Activated CD8-positive, alpha-beta memory T cell treated with anti-CD3 and anti-CD28 coated beads for 4 hours (primary cell): ENCODE results near the gene PCDH15.

ENCODE experiments used
- DNase-seq, 2 donors: peaks; one replicate each; pipeline ENCODE4 v3.0.0-alpha.2; 2020; ENCODE audit warnings: low read depth in 2 of 2

PCDH15 gene

DNA sequence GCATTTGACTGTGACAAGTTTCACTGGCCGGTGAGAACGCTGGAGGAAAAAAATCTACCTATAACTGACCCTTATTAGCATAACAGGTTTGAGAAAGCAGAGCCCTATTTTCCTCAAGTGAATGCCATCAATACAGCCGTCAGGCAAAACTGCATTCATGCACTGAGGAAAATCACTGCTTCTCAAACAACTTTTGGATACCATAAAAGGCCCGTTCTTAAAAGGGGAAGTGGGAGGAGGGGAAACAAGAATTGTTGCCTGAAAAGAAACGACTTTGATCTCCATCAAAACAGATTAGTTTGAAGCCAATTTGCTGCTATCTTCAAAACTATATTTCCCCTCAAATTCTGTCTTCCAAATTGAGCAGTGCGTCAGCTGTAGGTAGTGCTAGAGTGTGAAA, 670.6 kb downstream of the PCDH15 start:
- DNase-seq, result no peak

DNA sequence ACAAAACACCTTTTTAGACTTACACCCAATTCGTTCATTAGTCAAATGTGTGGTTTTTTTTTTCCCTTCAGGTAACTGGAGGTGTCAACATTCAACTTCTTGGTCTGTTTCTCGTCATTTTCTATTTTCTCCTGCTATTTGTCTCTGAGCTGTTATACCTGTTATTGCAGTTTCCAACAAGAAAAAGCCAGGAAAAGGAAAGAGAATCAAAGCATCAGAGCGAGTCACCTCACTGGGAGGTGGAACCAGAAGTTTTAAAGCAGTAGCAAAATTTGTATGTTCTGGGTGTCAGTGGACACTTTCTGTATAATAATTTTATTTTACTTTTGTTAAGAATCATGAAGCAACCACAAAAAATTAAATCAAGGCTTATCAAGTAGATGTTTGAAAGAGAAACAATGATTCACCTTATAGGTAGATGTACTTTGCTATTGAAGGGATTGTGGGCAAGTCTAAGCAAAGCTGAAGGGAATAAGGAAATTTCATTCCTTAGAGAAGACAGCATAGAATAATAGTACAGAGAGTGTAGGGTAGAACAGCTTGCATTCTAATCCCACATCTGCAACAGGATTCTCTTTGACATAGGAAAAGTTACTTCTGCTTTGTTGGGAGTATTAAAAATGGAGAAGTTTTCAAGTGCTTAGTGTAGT, 675.8 kb downstream of the PCDH15 start:
- no peak for DNase-seq

DNA sequence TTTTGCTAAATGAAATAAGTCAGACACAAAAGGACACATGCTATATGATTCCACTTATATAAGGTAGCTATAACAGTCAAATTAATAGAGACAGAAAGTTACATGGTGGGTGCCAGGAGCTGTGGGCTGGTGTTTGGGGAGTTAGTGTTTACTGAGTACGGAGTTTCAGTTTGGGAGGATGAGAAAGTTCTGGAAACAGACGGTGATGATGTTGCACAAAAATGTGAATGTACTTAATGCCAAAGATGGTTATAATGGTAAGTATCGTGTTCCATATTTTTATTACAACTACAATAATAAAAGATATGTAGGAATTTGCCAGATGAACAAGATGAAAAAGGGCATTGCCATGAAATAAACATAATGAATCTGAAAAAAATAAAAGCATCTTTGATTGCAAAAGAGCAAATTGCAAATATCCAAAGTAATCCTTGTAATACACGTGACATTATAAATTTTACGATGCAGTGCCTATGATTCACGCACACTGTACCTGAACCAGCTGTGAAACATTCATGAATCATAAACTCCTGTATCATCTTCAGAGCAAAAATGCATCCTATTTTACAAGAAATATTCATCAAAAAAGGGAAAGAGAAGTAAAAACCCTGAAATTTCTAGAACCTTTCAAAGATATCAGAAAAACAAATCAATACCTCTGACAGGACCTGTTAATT, 676.7 kb downstream of the PCDH15 start:
- DNase-seq, result no peak

DNA sequence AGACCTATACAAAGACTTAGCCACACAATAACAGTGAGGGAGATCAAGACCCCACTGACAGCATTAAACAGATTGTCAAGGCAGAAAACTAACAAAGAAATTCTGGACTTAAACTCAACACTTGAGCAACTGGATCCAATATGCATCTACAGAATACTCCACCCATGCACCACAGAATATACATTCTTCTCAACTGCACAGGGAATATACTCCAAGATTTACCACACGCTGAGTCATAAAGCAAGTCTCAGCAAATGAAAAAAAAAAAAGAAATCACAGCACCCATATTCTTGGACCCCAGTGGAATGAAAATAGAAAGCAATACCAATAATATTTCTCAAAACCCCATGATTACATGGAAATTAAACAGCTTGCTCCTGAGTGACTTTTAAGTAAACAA, 680.2 kb downstream of the PCDH15 start:
- no peak for DNase-seq

DNA sequence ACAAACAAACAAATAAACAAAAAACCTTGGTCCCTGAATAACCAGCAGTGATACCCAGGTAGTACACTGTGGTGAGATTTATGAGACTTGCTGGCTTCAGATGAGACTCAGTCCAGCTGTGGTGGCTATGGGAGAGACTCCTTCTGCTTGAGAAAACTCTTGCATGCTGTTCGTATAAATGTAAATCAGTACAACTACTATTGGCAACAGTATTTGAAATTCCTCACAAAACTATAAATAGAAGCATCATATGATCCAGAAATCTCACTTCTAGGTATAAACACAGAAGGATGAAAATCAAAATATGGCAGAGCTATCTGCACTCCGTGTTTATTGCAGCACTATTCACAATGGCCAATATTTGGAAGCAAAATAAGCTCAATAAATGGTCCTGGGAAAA, 692.1 kb downstream of the PCDH15 start:
- no peak for DNase-seq

DNA sequence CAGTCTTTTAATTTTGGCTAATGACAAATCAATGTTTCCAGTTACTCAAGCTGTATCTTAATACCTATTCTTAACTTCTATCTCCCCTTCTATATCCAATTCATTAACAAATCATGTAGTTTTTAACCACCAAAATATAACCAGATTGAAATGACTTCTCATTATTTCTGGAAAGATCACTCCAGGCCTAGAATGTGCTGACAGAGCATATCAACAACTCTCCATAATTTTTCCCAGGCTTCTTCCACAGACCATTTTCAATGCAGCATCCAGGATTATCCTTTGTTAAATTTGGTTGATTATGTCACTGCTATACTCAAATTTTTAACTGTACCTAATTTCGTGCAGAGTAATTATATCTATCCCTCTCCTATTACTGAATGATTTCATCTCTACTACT, 704.1 kb downstream of the PCDH15 start:
- no peak for DNase-seq

DNA sequence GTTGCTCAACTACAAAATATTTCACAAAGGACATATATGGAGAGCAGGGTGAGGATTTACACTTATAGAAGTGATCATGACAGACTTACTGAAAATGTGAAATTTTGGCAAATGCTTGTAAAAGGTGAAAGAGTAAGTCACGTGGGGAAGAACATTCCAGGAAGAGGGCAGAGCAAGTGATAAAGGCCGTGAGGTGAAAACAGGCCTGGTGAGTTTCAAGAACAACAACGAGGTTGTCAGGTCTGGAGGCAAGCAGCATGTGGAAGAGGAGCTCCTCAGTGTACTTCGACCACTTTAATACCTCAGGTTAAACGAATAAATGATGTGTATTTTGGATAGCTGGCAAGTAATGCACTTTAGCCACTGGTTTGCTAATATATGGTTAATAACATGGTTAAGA, 706.7 kb downstream of the PCDH15 start:
- no peak for DNase-seq

DNA sequence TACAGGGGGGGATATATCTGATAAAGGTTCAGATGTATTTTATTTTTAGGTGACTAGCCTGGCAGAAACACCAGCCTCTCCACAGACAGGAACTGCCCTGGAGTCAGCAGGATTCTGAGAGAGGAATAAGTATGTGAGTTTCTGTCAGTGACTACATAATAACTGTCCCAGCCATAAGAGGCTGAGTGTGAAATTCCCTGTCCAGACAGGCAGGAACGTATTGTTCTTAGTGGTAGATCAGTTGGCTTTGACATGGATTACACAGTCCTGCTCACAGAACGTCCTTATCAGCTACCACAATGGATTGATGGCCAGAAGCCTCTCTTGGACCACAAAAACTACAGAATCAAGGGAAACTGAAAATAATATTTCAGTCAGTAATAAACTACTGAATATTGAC, 709.8 kb downstream of the PCDH15 start:
- no peak for DNase-seq

DNA sequence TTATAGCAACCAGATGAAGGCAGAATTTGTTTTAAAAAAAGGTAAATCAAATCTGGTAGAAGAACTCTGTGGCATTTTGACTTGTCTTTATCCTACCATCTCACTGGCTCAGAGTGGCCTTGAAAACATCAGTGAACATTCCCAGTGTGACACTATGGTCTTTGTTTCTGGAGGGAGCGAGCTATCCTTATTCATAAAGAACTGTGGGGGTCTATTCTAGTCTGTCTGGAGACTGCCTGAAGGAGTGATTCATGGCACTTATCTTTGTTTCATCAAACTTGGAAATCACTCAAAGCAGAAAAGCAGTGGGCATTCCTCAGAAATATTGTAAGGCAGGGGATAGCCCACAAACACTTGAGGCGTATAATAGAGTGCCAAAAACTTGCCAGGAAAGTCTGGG, 719.1 kb downstream of the PCDH15 start:
- no peak for DNase-seq

DNA sequence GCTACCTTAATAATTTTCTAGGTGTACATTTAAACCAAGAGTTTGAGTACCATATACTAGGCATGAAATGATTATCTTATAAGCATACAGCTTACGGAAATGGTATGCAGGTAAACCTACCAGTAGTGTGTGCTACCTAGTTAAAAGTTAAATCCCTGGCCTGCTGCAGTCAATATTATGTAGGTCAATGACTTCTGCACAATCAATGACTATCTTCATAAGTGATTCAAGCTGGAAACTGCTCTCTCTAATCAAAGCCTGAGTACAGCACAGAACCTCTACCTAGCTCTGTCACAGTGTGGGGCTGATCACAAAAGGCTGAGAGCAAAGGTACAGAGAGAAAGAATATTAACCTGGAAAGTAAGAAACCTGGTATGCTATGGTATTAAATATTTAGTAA, 733.7 kb downstream of the PCDH15 start:
- DNase-seq, result no peak

DNA sequence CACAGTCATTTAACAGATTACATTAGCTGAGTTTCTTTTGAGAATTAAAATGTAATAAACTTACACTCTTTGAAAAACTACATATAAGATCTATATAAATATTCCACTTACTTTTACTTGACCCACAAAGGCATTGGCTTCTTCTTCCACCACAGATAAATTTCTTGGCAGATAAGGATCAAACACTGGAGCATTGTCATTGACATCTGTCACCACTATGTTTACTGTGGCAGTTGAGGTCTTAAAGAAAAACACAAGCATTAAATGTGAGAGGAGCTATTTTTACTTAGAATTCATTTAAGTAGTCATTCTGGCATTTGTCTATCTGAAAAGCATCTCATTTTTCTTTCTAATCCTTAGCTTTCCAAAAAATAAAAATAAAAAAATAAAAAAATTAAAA, 734.4 kb downstream of the PCDH15 start:
- DNase-seq, result no peak

DNA sequence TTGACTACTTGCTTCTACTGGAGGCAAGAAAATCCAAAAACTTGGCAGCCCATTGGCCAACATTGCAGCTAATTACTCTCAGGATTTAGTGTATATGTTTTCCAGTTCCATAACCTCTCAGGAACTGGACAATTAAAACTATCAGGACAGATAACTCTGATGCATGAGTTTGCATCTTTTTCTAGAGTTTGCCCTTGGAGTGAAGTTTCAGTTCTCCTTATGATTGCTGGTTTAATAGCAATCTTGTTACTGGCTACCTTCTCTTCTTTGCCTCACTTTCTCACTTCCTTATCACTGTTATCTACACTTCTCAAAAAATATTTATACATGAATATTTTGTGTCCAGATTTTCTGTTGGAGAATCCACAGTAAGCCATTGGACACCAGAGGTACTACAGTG, 735.9 kb downstream of the PCDH15 start:
- no peak for DNase-seq

DNA sequence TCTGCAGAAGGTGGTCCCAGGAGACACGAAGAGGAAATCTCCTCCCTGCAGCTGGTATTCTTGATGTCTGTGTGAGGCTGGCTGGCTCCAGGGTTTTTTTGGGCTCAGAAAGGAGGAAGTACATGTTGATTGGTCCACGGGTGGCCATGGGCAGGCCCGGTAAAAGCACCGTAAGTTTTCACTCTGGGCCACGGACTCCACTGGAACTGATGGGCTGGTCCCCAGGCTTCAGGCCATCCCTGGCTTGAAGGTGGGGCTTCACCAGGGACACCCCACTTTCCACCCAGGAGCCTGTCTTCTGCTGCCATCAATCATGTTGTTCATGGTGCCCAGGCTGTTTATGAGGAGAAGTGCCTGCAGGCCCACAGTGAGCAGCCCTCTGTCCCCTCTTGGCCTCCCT, 736.8 kb downstream of the PCDH15 start:
- DNase-seq, result no peak

DNA sequence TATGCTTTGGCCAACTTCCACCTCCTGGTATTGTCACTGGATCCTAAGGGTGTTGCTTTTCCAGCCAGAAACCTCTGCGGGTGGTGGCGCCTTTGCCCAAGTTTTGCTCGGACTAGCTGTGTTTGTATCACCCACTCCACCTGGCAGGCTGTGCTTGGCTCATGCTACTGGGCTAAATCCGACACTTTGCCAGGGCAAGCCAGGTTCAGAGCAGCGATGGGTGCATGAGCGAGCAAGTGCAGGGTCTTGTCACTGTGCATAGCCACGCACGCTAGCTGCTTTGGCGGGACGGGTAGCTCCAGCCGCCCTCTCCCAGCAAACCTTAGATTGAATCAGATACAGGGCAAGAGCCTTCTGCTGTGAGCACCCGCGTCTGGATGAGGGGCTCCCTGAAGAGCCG, 737.5 kb downstream of the PCDH15 start:
- no peak for DNase-seq

DNA sequence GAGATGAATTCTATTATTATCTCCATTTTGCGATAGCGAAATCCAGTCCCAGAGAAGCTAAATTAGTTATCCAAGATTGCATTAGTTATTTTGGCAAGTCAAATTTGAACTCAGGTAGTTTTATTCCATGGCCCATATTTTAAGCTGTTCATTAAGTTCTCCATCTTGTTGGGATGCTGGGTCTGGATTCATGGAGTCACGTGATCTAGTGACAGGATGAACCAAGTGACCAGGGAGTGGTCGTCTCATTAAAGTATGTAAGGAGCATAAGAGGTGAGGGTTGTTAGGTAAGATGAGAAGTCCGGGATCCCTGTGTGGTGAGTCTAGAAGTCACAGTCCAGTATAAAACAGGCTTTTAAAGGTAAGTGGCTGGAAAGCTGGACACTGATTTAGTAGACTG, 740.5 kb downstream of the PCDH15 start:
- DNase-seq, result no peak

DNA sequence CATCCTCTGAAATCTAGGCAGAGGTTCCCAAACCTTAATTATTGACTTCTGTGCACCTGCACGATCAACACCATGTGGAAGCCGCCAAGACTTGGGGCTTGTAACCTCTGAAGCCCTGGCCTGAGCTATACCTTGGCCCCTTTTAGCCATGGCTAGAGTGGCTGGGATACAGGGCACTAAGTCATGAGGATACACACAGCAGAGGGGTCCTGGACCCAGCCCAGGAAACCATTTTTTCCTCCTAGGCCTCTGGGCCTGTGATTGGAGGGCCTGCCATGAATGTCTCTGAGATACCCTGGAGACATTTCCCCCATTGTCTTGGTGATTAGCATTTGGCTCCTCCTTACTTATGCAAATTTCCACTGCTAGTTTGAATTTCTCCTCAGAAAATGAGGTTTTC, 743.7 kb downstream of the PCDH15 start:
- DNase-seq, result no peak

DNA sequence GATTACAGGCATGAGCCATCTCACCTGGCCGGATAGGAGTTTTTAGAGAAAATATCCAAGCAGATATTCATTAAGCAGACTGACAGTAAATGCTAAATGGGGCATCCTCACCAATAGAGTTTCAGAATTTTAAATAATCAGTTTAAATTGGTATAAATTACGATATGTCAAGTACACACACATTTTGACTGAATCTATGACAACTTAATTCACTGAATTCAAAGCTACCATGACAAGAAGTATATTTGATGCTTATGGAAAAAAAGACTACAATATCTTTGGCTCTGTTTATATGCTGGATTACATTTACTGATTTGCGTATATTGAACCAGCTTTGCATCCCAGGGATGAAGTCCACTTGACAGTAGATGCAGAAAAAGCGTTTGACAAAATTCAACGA, 774.7 kb downstream of the PCDH15 start:
- DNase-seq, result no peak

DNA sequence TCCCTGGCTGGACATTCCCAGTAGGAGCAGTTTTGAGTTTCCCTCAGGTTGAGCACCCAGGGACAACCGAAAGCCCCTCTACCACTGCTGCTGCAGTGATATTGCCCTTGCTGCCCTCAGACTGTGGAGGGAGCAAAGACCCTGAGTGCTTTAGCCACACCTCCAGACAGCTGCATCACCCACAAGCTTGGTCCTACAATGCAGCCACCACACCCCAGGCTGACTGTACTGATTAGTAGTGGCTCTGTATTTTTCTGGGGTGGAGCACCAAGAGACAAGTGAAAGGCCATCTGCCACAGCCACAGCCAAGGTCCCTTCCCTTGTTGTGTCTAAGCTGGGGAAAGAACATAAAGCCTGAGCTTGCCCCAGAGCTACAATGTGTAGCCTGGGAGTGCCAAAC, 789.9 kb downstream of the PCDH15 start:
- no peak for DNase-seq

DNA sequence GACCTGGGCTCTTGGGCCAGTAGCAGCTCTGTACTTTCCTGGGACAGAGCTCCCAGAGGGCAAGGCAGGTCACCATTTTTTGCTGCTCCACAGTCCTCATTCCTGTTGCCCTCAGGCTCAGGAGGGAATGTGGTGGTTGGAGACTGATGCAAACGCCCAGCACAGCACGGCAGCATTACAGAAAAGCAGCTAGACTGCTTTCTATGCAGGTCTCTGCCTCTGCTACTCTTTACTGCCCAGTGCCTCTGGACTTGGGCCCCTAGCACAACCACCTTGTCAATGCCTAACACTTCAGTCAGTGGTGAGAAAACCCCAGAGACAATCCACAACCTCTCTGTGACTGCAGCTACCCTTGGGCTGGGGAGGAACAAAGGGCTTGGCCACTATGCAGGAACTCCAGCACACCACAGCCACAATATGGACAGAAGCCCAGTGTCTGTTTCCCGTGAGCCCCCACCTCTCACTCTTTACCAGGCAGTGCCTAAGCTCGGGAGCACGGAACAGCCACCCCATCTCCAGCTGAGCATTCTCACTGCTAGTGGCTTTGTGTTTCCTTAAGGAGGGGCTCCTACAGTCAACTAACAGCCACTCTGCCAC, 790.6 kb downstream of the PCDH15 start:
- DNase-seq, result no peak

DNA sequence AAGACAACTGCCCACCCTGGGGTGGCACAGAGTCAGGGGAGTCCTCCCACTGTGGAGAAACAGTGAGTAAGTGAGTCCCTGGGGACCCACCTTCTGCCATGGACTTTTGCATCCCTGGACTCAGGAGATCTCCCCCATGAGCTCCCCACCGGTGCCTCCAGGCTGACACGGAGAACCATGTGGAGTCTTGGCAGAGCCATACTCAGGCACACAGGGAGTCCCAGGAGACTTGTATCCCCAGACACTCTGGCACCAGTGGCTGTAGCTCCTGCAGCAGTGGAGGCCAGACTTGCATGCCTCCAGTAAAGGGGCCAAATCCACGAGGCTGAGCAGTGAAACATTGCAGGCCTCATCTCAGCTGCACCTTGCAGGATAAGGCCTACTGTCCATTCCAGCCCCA, 791.4 kb downstream of the PCDH15 start:
- DNase-seq, result no peak

DNA sequence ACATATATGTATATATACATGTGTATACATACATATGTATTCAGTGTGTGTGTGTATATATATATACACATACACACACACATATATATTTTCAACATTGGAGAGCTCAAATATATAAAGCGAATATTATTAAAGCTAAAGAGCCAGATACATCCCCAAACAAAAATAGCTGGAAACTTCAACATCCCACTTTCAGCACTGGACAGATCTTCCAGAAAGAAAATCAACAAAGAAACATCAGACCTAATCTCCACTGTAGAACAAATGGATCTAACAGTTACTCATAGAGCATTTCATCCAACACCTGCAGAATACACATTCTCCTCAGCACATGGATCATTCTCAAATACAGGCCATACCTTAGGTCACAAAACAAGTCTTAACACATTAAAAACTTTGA, 799.0 kb downstream of the PCDH15 start:
- no peak for DNase-seq

DNA sequence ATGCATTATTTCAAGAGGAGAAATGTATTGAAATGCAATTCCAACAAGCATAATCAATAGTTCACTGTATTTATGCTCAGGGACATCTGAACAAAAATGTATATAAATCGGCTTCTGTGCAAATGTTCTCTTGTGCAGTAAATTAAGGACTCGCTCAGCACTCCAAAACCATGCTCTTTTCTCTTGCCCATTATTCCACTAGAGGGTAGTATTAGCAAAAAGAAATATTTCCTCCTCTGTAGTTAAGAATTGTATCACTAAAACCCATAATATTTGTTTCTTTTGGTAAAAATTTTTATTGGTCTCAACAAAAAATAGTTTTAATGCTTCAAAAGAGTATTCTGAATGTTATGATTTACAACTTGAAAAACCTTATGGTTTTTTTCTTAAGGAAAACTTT, 803.1 kb downstream of the PCDH15 start:
- no peak for DNase-seq

DNA sequence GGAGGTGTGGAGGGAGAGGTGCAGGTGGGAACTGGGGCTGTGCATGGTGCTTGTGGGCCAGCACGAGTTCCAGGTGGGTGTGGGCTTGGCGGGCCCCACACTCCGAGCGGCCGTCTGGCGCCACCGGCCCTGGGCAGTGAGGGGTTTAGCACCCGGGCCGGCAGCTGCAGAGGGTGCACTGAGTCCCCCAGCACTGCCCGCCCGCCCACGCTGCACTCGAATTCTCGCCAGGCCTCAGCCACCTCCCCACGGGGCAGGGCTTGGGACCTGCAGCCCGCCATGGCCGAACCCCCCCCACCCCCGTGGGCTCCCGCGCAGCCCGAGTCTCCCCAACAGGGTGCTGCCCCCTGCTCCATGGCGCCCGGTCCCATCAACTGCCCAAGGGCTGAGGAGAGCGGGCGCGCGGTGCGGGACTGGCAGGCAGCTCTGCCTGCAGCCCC, 810.2 kb downstream of the PCDH15 start:
- DNase-seq, result no peak

DNA sequence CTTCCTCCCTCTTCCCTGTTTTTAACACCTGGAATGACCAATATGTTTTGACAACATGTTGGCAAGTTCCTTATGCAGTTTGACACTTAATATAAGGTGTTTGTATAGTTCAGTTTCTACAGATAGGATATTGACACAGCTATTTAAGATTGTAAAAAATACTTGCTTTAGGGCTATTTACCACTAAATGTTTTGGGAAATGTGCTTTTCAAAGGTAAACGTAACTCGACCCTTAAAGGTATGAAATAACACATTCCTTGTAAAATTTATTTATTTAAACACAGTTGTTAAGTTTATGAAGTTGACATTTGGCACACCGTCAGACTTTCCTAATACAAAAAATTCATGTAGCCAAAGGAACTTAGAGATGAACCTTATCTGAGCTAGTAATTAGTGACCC, 817.6 kb downstream of the PCDH15 start:
- no peak for DNase-seq
